Neural progenitor cell (in vitro differentiated cells): ENCODE data around the gene RLF. TPM values are rescaled to one million over a fixed set of nuclear protein-coding genes. Genes with fewer than 3 reads are reported as not detected.

Source experiments
- DNase-seq: peaks from one replicate; pipeline ENCODE4 v3.0.0-alpha.2; 2016; ENCODE audit warnings: low spot score
- H2AFZ ChIP-seq: fragments of 200-600 bp; sonication (generic); replicated peaks from 2 replicates; pipeline ENCODE4 v1.6.1; 2016; ENCODE audit warnings: antibody characterized with exemption
- H3F3A ChIP-seq: fragments of 200-600 bp; sonication (generic); 2 replicates; pipeline ENCODE4 v1.6.1; 2016; ENCODE audit warnings: antibody characterized with exemption, low read depth
- H3K27ac ChIP-seq: fragments of 200-600 bp; sonication (generic); 2 replicates; pipeline ENCODE4 v1.5.1; 2016; ENCODE audit warnings: mild to moderate bottlenecking
- H3K27me3 ChIP-seq: fragments of 200-600 bp; sonication (generic); 2 replicates; pipeline ENCODE4 v1.6.1; 2016; ENCODE audit warnings: mild to moderate bottlenecking, moderate library complexity
- H3K36me3 ChIP-seq: fragments of 200-600 bp; sonication (generic); 2 replicates; pipeline ENCODE4 v1.5.1; 2016
- H3K4me1 ChIP-seq: fragments of 200-600 bp; sonication (generic); 2 replicates; pipeline ENCODE4 v1.6.1; 2016; ENCODE audit warnings: mixed run types
- H3K4me2 ChIP-seq: fragments of 200-600 bp; sonication (generic); 2 replicates; pipeline ENCODE4 v1.6.1; 2016
- H3K4me3 ChIP-seq: fragments of 200-600 bp; sonication (generic); 2 replicates; pipeline ENCODE4 v1.5.1; 2016
- H3K79me2 ChIP-seq: fragments of 200-600 bp; sonication (generic); 2 replicates; pipeline ENCODE4 v1.6.1; 2016; ENCODE audit warnings: low read depth
- H3K9ac ChIP-seq: fragments of 200-600 bp; sonication (generic); 2 replicates; pipeline ENCODE4 v1.6.1; 2016
- H3K9me3 ChIP-seq: fragments of 200-600 bp; sonication (generic); 2 replicates; pipeline ENCODE4 v1.5.1; 2016; ENCODE audit warnings: low read depth
- H4K20me1 ChIP-seq: fragments of 200-600 bp; sonication (generic); 2 replicates; pipeline ENCODE4 v1.6.1; 2016; ENCODE audit warnings: low read depth
- H3K27ac Mint-ChIP-seq: 3 replicates; pipeline ENCODE4 v1.8.0; 2021; ENCODE audit warnings: mixed read lengths
- H3K27me3 Mint-ChIP-seq: 2 replicates; pipeline ENCODE4 v1.8.0; 2022; ENCODE audit warnings: low read depth, mild to moderate bottlenecking, inconsistent platforms, moderate library complexity, mixed read lengths; ENCODE audit not compliant: insufficient read depth
- H3K36me3 Mint-ChIP-seq: 3 replicates; pipeline ENCODE4 v1.8.0; 2021; ENCODE audit warnings: mixed read lengths
- H3K4me1 Mint-ChIP-seq: 3 replicates; pipeline ENCODE4 v1.8.0; 2021; ENCODE audit warnings: mixed read lengths
- H3K4me3 Mint-ChIP-seq: 3 replicates; pipeline ENCODE4 v1.8.0; 2021; ENCODE audit warnings: mild to moderate bottlenecking, moderate library complexity, mixed read lengths
- H3K9me3 Mint-ChIP-seq: 3 replicates; pipeline ENCODE4 v1.8.0; 2020; ENCODE audit warnings: mixed read lengths
- CTCF ChIP-seq: fragments of 200-600 bp; sonication (generic); IDR thresholded peaks from 2 replicates; pipeline ENCODE4 v1.5.1; 2017; ENCODE audit warnings: antibody characterized with exemption, mild to moderate bottlenecking
- EZH2 ChIP-seq: fragments of 200-600 bp; sonication (generic); IDR thresholded peaks from 2 replicates; pipeline ENCODE4 v1.6.1; 2017; ENCODE audit warnings: antibody characterized with exemption, mild to moderate bottlenecking, moderate library complexity
- EZH2phosphoT487 ChIP-seq: fragments of 200-600 bp; sonication (generic); IDR thresholded peaks from 2 replicates; pipeline ENCODE4 v1.6.1; 2017; ENCODE audit warnings: antibody characterized with exemption
- total RNA-seq: library from RNA; depleted of rRNA; stranded (reverse); fragments of >200 nt; gene quantifications from 2 replicates; pipeline ENCODE4 v1.2.3, GENCODE V29; 2015; ENCODE audit warnings: low replicate concordance

Gene RLF
- total RNA-seq, 1 donor from 2014 or later = 72.7 TPM

- no peaks in the 10 kb centered on the region for H3K9me3 Mint-ChIP-seq
- no peak overlapping the region for H3K4me2 ChIP-seq
- peaks cover 24% of the 10 kb centered on the region for H3K79me2 ChIP-seq
Observed at GRCh38 chr1:40267767-40268187, 106.6 kb downstream of the RLF start.

GRCh38 chr1:40268211-40268610, 107.0 kb downstream of the RLF start:
- H3K27ac Mint-ChIP-seq = no peak overlapping the region

More at GRCh38 chr1:40267767-40268187, 106.6 kb downstream of the RLF start:
- H3K27ac ChIP-seq = no peak overlapping the region
- H3K27me3 ChIP-seq = no peaks in the 10 kb centered on the region
- TF ChIP-seq CTCF (no peak), EZH2phosphoT487 (no peak), EZH2 (no peak)
- DNase-seq = no peak
- Mint-ChIP-seq H3K4me3 (no peak overlapping the region), H3K27me3 (no peaks in the 10 kb centered on the region), H3K36me3 (peaks cover 10% of the 10 kb centered on the region), H3K27ac (no peak overlapping the region), H3K4me1 (no peaks in the 10 kb centered on the region)
- no peak overlapping the region for H3K4me3 ChIP-seq
- H4K20me1 ChIP-seq = no peaks in the 10 kb centered on the region
- no peaks in the 10 kb centered on the region for H3F3A ChIP-seq
- no peak overlapping the region for H3K9ac ChIP-seq
- H3K9me3 ChIP-seq = no peaks in the 10 kb centered on the region
- H3K36me3 ChIP-seq = peaks cover 12% of the 10 kb centered on the region
- H3K4me1 ChIP-seq = no peaks in the 10 kb centered on the region
- H2AFZ ChIP-seq = no peak overlapping the region

GRCh38 chr1:40270152-40270834, 109.1 kb downstream of the RLF start:
- Mint-ChIP-seq H3K27me3 (no peaks in the 10 kb centered on the region), H3K4me1 (no peaks in the 10 kb centered on the region), H3K36me3 (peaks cover 18% of the 10 kb centered on the region), H3K27ac (no peak overlapping the region), H3K9me3 (no peaks in the 10 kb centered on the region), H3K4me3 (no peak overlapping the region)
- Histone ChIP-seq H3K36me3 (peaks cover 12% of the 10 kb centered on the region), H3K27me3 (no peaks in the 10 kb centered on the region), H4K20me1 (no peaks in the 10 kb centered on the region), H3K4me1 (no peaks in the 10 kb centered on the region), H3K4me3 (no peak overlapping the region), H3K9ac (no peak overlapping the region), H3K9me3 (no peaks in the 10 kb centered on the region), H3K27ac (no peak overlapping the region), H3K79me2 (peaks cover 7% of the 10 kb centered on the region), H3F3A (no peaks in the 10 kb centered on the region), H2AFZ (no peak overlapping the region), H3K4me2 (no peak overlapping the region)
- no peak for DNase-seq
- TF ChIP-seq EZH2 = no peak
- TF ChIP-seq CTCF = no peak
- TF ChIP-seq EZH2phosphoT487 = no peak

More at GRCh38 chr1:40268211-40268610, 107.0 kb downstream of the RLF start:
- TF ChIP-seq EZH2 (no peak), EZH2phosphoT487 (no peak), CTCF (no peak)
- Histone ChIP-seq H3K36me3 (peaks cover 12% of the 10 kb centered on the region), H3K9ac (no peak overlapping the region), H3K27me3 (no peaks in the 10 kb centered on the region), H2AFZ (no peak overlapping the region), H3K9me3 (no peaks in the 10 kb centered on the region), H4K20me1 (no peaks in the 10 kb centered on the region), H3K79me2 (peaks cover 22% of the 10 kb centered on the region), H3K27ac (no peak overlapping the region), H3K4me2 (no peak overlapping the region), H3K4me3 (no peak overlapping the region), H3K4me1 (no peaks in the 10 kb centered on the region), H3F3A (no peaks in the 10 kb centered on the region)
- no peak overlapping the region for H3K4me3 Mint-ChIP-seq
- H3K27me3 Mint-ChIP-seq = no peaks in the 10 kb centered on the region
- no peak for DNase-seq
- H3K36me3 Mint-ChIP-seq = peaks cover 12% of the 10 kb centered on the region
- no peaks in the 10 kb centered on the region for H3K4me1 Mint-ChIP-seq
- H3K9me3 Mint-ChIP-seq = no peaks in the 10 kb centered on the region
